Measurements from ENCODE around the gene BGN.

Gene BGN

GRCh38 chrX:153510383-153510782 is 15.6 kb downstream of the BGN start:
- DNase-seq, result no peak

- DNase-seq, result peak; percentile 64
These were observed 17.2 kb downstream of the BGN start for GRCh38 chrX:153511784-153512500.

- DNase-seq, result no peak
These were observed 17.7 kb downstream of the BGN start for GRCh38 chrX:153512501-153512893.

- DNase-seq, result no peak
These were observed 18.5 kb downstream of the BGN start for GRCh38 chrX:153513265-153513664.

GRCh38 chrX:153514259-153514658 is 19.5 kb downstream of the BGN start:
- no peak for DNase-seq

- DNase-seq, result no peak
These were observed 20.7 kb downstream of the BGN start for GRCh38 chrX:153515435-153515834.

- no peak for DNase-seq
These were observed 21.3 kb downstream of the BGN start for GRCh38 chrX:153516073-153516472.

GRCh38 chrX:153517423-153517822 is 22.6 kb downstream of the BGN start, which contains the start of gene ATP2B3:
TSS of gene ATP2B3 (plus strand) at chrX:153517642. CDS start at chrX:153536248, 18,606 bp downstream.
- peak; percentile 55 for DNase-seq

- DNase-seq, result no peak
These were observed 23.4 kb downstream of the BGN start for GRCh38 chrX:153517946-153518834.

- DNase-seq, result no peak
These were observed 24.9 kb downstream of the BGN start for GRCh38 chrX:153519569-153520286.

- no peak for DNase-seq
These were observed 25.6 kb downstream of the BGN start for GRCh38 chrX:153520287-153520917.

- no peak for DNase-seq
These were observed 26.3 kb downstream of the BGN start for GRCh38 chrX:153521034-153521433.

- DNase-seq, result no peak
These were observed 27.5 kb downstream of the BGN start for GRCh38 chrX:153522259-153522658.

GRCh38 chrX:153523269-153523668 is 28.5 kb downstream of the BGN start:
- no peak for DNase-seq

GRCh38 chrX:153524234-153524633 is 29.5 kb downstream of the BGN start:
- no peak for DNase-seq

GRCh38 chrX:153525451-153525850 is 30.7 kb downstream of the BGN start:
- DNase-seq, result no peak

GRCh38 chrX:153526042-153526441 is 31.3 kb downstream of the BGN start:
- DNase-seq, result no peak

- DNase-seq, result peak; percentile 77
These were observed 32.0 kb downstream of the BGN start for GRCh38 chrX:153526801-153527200.

GRCh38 chrX:153527208-153527607 is 32.4 kb downstream of the BGN start:
- DNase-seq, result peak; percentile 90

- peak; percentile 76 for DNase-seq
These were observed 35.8 kb downstream of the BGN start for GRCh38 chrX:153530411-153531129.

GRCh38 chrX:153533091-153533490 is 38.3 kb downstream of the BGN start:
- no peak for DNase-seq

- no peak for DNase-seq
These were observed 42.3 kb downstream of the BGN start for GRCh38 chrX:153537080-153537479.

Data from NCI-H1105 (cell line).